ENCODE results near the gene ADRA2B.
"Not testable (repeated sequence)": the region's sequence is repeated elsewhere in the genome, so short reads cannot be mapped to it uniquely, and the experiment has no call there.

The ADRA2B gene

GRCh38 chr2:96150007-96150640 lies 33.8 kb upstream of the ADRA2B start:
- no peak for DNase-seq

DNA sequence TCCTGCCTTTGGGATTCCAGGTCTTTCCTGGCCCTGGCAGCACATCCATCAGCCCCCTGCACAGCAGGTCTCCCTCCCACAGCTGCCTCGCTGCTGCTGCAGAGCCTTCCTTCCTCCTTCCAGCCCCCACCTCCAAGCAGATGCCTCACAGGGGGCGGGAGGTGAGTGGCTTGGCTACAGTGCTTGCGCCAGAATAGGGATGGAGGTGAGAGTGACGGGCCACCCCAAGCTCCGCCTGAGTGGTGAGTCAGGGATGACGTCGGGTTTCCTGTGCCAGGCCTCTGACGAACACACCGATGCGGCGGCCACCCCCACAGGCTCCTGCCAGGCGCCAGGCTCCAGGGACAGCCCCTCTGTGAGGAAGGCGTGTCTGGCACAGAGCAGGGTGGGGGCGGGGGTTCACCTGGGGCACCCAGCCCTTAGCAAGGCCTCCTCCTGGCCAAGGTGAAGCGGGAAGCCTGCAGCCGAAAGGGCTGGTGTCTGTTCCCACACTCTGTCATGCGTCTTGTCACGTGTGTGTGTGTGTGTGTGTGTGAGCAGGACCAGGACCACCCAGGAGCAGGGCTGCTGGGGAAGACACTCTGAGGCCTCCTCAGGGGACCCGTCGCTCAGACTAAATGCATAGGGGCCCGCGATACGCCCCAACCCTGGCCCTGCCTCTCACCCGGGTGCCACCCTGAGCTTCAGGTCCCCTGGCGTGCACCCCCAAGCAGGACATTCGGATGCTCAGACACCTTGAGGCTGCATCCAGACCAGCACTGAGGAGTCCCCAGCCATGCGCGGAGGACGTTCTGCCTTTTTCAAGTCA lies 32.2 kb upstream of the ADRA2B start:
- DNase-seq: peak; percentile 38

DNA sequence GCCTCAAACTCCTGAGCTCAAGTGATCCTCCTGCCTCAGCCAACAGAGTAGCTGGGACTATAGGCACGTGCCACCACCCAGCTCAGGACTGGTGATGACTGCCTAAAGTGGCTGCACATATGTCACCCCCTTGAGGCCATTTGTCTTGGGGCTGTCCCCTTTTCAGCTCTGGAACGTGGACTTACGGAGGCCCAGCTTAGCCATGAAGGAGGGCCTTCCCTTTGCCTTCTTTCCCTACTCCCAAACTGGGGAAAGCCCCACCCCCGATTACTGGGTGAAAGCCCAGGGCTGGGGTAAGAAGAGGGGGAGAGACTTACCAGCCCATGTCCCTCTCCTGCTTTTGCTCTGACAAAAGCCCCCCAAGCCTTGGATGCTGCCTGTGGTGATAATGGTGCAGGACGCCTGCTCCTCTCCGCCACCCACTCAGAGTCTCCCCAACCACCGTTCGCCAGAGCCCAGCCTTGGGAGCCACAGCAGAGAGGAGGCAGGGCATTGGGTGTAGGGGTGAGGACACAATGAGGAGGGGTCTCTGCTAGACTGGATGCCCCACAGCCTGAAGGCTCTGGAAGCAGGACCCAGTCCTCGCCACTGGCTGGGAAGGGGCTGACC lies 31.3 kb upstream of the ADRA2B start:
- no peak for DNase-seq

DNA sequence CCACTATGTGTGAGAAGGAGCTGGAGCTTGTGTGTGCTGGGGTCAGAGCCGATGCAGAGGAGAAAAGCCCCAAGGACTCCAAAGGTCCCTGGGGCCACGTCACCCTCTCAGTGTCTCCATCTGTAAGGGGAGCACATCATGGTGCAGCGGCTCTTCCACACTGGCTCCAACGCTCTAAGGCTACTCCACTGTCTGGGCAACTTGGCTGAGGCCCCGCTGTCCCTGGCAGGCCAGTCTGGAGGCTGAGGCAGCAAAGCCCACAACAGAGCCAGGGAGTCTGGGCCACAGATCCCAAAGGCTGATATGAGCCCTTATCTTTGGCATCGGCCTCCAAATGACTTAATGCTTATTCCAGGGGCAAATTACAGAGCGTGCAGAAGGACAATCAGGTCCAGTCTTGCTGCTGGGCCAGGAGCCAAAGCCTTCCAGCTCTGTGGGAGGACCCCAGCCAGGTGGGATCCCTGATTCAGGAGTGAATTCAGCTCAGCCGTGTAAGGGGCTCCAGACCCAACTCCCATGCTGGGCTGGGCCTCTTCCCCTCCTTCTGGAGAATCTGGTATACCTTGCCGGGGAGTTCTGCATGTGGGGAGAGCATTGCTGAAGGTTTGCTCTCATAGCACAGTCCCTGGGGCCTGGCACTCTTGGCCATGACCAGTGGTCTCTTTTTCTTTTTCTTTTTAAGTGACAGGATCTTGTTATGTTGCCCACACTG lies 30.7 kb upstream of the ADRA2B start:
- DNase-seq: no peak

- no peak for DNase-seq
Measured at GRCh38 chr2:96146153-96146880, 29.9 kb upstream of the ADRA2B start.

- DNase-seq: no peak
Measured at GRCh38 chr2:96145848-96146152, 29.4 kb upstream of the ADRA2B start.

GRCh38 chr2:96145036-96145847 lies 28.9 kb upstream of the ADRA2B start, which contains the start of gene DUSP2:
Gene DUSP2, minus strand, starts transcription at chr2:96145440. Its CDS starts 86 bp downstream, at chr2:96145354.
- peak; percentile 42 for DNase-seq

- no peak for DNase-seq
Measured at GRCh38 chr2:96144481-96145035, 28.2 kb upstream of the ADRA2B start.

DNA sequence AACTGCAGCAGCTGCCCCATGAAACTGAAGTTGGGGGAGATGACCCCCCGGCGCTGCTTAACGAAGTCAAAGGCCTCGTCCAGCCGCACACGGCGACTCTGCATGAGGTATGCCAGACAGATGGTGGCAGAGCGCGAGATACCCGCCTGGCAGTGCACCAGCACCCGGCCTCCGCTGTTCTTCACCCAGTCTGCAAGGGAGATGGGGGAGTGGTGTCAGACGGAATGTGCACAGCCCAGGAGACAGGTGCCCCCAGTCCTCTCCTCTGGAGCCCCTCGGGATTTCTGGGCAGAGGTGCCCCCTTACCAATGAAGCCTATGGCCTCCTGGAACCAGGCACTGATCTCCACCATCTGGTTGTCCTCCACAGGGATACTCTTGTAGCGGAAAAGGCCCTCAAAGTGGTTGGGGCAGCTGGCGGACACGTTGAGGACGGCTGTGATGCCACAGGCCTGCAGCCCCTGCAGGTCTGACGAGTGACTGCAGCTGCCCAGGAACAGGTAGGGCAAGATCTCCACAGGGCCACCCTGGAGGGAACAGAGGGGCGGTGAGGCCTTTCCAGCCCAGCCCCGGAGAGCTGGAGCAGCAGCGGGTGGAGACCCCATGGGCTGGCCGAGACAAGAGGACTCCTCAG lies 27.6 kb upstream of the ADRA2B start:
- DNase-seq: no peak

DNA sequence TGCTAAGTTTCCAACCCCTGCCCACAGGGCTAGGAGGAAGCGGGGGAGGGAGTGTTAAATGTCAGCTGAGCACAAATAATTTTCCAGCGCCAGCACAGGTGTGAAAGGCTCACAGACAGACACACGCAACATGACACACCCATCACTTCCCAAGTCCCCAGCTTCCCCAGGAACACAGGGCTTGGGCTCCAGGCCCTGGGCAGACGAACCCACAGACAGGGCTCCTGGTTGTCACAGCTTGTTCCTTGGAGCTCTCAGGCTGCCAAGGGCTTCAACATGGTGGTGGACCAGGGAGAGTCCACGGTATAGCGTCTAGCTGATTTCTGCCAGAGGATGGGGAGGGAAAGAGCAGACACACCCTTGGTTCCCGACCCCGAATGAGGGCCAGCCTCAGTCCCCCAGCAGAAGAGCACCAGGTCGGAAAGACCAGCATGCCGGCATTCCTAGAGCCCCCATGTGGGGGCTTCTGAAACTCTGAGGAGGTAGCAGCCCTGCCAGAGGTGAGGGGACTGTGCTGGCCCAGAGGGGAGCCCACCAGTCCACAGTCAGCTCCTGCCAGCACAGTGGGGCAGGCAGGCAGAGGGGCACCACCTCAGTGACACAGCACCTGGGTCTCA lies 27.0 kb upstream of the ADRA2B start:
- no peak for DNase-seq

GRCh38 chr2:96142217-96143113 lies 26.1 kb upstream of the ADRA2B start:
- no peak for DNase-seq

GRCh38 chr2:96141624-96141967 lies 25.2 kb upstream of the ADRA2B start:
- DNase-seq: not testable (repeated sequence)

GRCh38 chr2:96140941-96141623 lies 24.7 kb upstream of the ADRA2B start:
- DNase-seq: no peak

DNA sequence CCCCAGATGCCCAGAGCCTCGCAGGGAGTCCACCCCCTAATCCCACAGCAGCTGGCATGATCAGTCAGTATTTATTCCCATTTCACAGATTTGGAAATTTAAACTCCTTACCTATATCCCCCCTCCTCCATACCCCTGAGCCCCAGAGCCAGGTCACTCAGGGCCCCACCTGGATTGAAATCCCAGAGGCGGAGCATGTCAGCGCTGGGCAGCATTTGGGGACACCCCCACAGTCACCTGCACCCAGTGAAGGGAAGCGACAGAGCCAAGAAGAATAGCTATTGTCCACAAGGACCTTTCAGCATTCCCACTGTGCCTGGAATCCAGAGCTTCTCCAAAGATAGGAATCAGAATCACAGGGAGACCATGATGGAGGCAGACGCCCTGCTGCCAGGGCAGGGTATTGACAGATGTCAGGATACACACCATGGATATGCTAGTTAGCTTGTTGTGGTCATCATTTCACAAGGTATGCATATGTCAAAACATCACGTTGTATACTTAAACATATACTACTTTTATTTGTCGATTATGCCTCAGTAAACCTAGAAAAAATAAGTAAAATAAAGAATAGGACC lies 22.9 kb upstream of the ADRA2B start:
- no peak for DNase-seq

DNA sequence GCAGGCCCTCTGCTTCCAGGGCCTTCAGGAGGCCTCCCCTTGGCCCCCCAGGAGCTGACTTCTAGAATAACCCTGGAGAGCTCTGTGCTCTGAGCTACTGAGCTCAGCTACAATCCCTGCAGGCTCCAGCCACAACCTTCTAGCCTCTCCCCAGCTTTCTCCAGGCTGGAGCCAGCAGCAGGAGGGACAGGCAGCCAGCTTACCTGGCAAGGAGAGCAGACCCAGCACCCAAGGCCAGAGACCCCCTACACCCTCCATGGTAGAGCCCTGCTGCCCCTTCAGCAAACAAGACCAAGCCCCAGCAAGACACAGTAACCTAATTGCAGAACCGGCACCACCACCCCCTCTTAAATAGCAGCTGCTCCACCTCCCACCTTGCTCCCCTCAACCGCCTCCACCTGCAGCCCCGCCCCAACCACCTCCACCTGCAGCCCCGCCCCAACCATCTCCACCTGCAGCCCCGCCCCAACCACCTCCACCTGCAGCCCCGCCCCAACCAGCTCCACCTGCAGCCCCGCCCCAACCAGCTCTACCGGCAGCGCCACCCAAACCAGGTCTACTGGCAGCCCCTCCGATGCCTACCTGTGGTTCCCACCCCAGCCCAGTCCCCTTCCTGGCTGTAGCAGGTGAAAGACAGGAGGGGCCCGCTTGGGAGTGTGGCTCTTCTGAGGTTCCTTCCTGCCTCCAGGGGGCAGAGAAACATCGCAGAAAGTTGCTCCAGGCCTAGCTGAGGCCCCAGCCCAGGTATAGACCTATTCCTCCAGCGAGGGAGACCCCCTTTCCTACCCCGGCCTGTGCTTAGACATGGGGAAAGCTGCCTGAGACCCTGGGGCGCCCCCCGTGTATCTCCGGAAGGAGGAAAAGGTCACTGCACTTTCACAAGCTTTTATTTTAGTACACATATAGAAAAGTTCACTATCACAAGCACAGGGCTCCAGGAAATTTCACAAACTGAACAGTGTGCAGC lies 22.1 kb upstream of the ADRA2B start, which contains the start of gene ASTL:
Gene ASTL (minus strand): TSS at position 324 of the 967 bp plus-strand sequence. CDS start 66 bp downstream, at position 258.
- DNase-seq: peak; percentile 47

DNA sequence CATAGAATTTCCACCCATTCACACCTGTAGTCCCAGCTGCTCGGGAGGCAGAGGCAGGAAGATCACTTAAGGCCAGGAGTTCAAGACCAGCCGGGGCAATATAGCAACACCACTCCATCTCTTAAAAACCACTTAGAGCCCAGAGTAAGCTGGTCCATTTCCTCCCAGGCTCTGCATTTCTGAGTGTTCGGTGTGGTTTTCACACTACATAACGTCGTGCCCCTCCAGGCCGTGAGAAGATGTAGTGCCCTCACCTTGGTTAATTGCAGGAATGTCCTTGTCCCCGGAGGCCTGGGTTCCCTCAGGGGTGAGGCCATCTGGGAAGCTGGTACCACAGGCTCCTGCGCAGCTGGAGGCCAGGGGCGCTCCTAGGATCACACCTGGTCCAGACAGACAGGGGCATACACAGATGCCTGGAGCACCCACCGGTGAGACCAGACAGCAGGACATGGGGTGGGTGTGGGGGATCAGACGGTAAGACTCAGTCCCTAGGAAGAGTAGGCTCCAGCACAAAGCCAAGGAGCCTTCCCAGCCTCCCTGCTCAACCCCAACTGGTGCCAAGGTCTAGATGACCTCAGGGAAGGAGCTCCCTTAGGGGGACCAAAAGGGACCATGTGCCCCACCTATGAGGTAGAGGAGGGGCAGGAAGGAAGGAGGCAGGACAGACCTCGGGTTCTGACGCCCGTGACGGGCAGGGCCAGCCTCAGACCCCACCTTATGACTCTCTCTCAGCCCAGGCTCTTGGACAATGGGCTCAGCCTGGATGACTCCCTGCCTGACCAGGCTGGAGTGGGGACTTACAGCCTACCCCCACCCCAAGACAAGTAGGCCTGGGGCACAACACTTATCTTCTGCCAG lies 21.2 kb upstream of the ADRA2B start:
- DNase-seq: no peak
